Left colon (tissue), 2 donors: ENCODE measurements around the gene SPOCK2. TPM values are rescaled to one million over a fixed set of nuclear protein-coding genes. Genes with fewer than 3 reads are reported as not detected.

Experiments used
- ATAC-seq: fragments of 200-7000 bp; cut with Tn5 transposase; one replicate; pipeline ENCODE4 v1.9.1; 2020; ENCODE audit warnings: mild to moderate bottlenecking, moderate library complexity
- DNase-seq, 2 donors: peaks; one replicate each; pipeline ENCODE4 v3.0.0-alpha.2; 2020
- intact Hi-C, 2 donors: fragments of 100-400 bp; cut with DNase I in 1 of 2; cut with micrococcal nuclease in 1 of 2; formaldehyde crosslinking; loops; one replicate each; pipeline versions ENCODE4 v1.11.2 to v1.14.0; 2022; cut with DNase I, micrococcal nuclease
- total RNA-seq, 2 donors: library from RNA; stranded (reverse); fragmentation: NEBNext Ultra II Directional; extraction: Animal tissue kit (Norgen Biotek cat#: 25700); gene quantifications; one replicate each; pipeline ENCODE4 v1.2.1, GENCODE V29; 2021
- donor health status: DM: no; HTN: no; CAD: no.
- donor health status: DM: yes; HTN: yes; CAD: no.

SPOCK2 gene
- total RNA-seq, 2 donors from 2014 or later, result 2.3 to 4.5 TPM

DNA sequence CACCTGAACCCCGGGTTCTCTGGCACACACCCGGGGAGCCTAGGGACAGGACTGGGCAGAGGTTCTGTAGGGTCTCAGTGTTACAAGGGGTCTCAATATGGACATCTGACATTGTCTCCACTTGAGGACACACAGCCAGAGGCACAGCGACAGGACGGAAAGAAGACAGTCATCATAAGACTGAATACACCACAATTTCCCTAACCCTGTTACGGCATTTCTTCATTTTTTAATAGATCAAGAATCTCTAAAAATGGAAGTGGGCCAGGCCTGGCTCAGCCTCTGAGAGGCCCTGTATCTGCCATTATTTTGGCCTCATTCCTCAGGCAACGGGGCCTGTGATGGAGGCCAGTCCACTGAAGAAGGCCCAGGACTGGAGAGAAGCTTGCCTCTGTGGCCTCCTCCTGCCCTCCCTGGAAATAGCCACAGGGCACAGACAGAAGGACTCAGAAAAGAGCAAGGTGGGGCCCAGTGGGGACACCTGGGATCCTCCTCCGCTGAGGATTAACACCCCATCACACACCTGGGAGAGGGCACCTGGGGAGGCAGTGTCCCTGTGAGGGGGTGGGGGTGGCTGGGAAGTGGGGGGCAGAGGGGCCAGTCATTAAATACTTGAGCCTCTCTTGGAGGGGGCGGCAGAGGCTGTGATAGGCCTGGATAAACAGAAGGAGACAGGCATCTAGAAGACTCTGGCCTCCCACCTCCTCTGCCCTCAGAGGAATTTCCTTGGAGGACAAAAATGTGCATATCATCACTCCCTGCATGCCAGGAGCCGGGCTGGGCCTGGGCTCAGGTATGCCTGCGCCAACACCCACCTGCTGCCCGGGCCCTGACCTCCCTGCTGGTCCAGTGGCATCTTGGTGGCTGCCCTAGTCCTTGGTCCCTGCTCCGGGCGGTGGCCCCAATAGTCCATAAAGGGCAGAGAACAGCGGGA is 8.0 kb downstream of the SPOCK2 start:
- intact Hi-C loops, result no loop called here
- DNase-seq (no peak), ATAC-seq (no peak)

DNA sequence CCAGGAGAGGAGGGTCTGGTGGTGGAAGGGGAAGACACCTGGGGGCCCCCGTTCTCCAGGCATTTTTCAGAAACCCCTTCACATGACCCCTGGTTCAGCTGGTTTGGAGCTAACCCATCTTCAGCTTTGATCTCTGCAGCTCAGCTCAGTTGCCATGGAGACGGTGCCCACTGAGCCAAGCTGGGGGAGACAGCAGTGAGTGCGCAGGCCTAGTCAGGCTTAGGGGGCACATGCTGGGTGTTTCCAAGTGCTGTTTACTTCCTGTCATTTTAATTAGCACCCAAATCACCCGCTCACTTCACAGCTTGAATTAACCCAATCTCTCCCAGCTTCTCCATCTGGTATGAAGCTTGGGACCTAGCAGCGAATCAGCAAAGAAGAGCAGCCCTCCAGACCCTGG is 9.0 kb downstream of the SPOCK2 start:
- intact Hi-C loops, result no loop called here
- peak in 1 of 2 donors; percentile 22 for DNase-seq
- ATAC-seq, result no peak

DNA sequence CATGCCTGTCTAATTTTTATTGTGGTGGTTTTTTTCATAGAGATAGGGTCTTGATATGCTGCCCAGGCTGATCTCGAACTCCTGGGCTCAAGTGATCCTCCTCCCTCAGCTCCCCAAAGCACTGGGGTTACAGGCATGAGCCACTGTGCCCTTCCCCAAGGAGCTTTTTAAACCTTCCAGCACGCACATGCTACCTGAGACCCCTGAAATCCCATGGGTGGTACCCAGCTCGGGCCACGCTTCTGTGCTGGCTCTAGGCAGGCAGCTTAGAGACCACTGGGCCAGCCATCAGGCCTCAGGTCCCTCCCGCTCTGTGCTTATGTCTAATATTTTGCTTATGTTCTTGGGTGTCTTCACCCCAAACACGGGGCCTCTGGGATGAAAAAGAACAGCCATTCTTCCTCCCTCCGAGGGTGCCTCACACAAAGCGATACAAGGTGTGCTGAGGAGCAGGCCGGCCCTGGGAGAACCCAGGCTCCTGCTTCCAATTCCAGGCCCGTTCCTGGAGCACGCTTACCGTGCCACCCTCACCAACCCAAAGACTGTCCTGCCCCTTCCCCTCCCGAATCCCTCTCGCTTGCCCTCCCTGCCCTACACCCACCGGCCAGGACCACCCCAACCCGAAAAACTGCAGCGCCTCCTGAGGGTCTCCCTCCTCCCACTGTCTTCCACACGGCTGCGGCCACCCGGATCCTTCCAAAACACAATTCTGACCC is 10.9 kb downstream of the SPOCK2 start:
- intact Hi-C loops, result no loop called here
- no peak for DNase-seq
- ATAC-seq, result no peak

DNA sequence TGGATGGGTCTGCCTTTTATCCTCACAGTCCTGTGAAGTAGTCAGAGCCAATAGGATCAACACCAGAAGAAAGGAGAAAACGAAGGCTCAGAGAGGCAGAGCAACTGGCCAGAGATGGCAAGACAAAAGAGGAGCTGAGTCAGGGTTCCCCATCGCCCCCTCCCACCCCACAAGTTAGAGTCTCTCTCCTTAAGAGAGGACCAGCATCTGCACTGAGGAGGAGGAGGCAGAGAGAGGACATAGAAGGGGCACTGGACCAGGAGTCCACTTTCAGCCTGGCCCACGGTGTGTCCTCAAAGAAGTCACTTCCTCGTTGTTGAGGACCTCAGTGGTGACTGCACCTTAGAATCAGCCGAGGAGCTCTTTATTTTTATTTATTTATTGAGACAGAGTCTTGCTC is 11.6 kb downstream of the SPOCK2 start:
- ATAC-seq (no peak), DNase-seq (no peak)
- intact Hi-C loops, result no loop called here

DNA sequence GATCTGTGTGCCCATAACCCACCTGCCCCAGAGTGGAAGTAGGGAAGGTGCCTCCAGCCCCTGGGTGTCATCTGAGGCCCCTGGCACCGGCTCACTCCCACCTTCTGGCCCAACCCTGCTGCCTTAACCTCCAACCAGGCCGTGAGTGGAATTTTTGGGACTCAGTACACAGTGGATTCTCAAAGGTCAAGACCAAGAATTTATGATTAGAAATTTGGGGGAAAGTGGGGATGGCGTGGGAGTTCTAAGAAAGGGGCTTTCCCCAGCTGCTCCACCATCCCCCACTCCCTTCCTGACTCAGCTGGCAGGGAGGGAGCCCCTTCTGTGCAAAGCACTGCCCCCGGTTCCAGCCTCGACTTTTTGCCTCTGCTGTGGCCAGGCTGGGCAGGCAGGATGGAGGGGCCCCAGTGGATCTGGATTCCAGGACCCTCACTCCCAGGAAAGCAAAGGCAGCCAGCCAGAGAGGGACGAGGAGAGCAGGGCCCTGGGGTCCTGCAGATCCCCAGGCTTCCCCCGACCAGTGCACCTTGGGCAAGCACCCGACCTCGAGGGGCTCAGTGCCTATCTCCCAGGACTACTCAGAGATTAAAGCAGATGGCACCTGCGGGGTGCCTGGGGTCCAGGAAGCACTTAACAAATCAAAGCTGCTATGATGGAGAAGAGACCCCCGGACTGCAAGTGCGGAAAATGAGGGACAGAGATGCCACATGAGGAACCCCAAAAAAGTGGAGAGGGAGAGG is 12.8 kb downstream of the SPOCK2 start:
- intact Hi-C loops, result no loop called here
- no peak for ATAC-seq
- no peak for DNase-seq

DNA sequence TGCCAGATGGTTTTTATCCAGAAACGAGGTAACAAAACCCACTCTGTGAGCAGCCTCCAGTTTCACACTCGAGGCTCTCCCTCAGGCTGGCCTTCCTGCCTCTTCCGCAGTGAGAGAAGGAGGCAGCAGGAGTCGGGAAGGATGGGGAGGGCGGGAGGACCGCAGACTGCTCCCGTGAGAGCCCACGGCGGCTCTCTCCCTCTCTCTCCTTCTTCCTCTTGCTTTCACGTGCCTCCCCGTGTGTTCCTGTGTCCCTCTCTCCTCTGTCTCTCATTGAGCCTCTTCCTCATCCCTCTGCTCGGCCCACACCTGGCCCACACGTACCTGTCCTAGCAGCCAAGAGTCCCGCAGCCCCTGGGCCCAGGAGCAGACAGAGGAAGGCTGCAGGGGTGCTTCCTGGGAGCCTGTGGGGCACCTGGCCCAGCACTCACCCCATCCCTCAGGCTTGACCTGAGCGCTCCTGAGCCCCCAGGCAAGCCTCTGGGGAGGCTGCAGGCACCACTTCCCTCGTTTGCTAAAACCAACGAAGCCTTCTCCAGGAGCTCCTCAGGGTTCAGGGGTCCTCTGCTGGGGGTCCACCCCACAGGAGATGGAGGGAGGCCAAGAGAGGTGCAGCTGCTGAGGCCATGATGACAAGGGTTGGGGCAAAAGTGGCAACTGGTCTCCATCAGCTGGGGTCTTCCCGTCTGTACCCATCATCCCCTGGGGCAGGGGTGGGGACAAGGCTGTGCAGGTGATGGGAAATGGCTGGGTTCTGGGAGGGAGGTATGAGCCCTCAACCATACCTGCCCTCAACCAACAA is 13.6 kb downstream of the SPOCK2 start:
- intact Hi-C loops, result no loop called here
- no peak for ATAC-seq
- DNase-seq, result no peak

DNA sequence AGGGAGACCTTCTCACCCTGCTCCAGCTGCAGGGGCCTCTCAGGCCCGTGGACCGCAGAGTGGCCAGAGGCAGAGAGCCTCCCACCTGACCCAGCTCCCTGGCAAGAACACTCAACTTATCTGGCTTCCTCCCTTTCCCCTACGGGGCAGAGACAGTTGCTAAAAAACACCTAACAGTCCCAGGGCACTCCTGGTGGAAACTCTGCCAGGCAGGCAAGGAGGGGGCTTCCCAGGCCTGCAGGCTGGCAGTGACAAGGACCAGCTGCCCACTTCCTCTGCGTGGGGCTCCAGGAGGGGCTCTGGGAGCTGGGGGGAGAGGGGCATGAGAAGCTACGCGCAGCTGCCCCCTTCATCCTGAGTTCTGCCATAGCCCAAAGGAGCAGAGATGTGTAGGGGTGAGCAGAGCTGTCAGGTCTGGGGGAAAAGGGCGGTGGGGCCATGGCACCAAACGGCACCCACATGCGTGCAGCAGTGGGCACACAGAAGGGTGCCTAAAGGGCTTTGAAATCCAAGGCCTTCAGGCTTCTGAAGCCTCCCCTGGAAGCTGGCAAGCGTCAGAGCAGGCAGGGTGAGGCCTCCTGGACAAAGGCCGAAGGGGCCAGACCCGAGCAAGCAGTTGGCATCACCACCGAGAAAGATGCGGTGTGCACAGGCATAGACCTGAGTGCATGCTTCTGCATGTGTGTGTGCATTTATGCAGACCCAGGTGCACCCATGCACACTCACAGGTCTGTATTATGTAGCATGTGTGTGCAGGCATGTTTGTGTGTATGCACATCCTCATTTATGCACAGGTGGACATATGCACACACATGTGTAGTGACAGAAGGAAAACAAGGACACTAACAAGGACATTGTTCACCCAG is 14.4 kb downstream of the SPOCK2 start:
- ATAC-seq (no peak), DNase-seq (no peak)
- intact Hi-C loops, result no loop called here

DNA sequence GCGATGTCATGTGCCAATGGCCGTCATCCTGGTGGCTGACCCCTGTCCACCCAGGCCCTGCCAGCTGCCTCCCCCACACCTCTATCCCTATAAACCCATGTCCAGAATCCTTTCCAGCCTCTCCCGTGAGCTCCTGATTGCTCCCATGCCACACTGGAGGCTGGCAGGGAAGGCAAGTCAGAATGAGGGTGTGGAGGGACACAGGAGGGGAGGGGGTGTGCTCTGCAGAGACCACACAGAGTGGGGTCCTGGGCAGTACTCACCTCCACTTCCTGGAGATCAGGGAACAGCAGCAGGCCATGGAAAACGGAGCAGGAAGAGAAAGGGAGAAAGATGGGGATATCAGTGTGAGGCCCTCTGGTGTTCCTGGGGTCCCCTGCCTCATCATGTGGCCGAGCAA is 15.7 kb downstream of the SPOCK2 start:
- no peak for DNase-seq
- intact Hi-C loops, result no loop called here
- no peak for ATAC-seq

DNA sequence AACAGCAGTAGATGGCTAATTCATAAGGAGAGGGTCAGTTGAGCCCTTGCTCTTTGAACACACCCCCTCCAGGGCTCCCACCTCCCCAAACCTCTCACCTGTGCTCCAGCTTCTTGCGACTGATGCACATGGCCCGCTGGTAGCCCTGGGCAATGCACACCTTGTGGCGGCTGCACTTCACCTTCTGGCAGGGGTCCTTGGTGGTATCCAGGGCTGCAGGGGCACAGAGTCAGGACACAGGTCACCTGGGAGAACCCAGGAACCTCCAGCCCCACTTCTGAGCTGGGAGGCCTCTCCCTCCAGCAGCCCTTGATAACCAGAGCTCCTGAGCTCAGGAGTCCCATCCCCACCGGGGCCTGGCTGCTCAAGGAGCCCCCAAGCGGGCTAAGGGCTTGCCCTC is 16.3 kb downstream of the SPOCK2 start:
- no peak for ATAC-seq
- intact Hi-C loops, result no loop called here
- DNase-seq, result no peak

DNA sequence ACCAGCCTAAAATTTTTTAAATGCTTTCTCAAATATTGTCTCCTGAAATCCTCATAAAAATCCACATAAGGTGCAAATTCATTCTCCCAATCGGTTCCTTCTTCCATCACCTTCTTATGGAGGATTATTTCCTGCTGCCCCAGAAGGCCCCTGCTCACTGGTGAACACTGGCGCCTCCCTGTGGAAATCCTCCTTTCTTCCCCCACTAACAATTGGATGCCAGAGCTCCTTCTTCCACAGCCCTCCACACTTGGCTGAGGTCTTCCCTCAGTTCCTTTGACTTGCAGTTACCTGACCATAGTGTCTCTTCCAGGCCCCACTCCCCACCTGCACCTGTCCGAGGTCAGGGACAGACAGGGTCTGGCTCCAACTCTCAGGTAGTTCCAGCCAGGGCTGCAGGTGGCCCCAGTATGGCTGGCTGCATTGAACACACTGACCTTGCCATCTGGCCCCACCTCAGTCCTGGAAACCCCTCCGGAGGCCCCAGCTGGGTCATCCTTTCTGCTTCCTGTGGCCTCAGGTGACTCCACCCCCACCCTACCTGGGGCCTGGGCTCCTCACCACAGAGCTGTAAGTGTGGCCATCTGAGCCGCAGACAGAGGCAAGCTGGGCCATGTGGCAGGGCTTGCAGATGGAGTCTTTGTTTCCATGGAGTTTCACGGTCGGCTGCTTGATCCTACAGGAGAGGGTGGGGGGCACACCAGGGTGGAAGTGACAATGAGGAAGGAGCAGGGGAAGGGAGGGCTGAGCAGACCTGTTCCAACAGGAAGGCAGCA is 18.4 kb downstream of the SPOCK2 start:
- no peak for ATAC-seq
- no peak for DNase-seq
- intact Hi-C loops, result no loop called here

DNA sequence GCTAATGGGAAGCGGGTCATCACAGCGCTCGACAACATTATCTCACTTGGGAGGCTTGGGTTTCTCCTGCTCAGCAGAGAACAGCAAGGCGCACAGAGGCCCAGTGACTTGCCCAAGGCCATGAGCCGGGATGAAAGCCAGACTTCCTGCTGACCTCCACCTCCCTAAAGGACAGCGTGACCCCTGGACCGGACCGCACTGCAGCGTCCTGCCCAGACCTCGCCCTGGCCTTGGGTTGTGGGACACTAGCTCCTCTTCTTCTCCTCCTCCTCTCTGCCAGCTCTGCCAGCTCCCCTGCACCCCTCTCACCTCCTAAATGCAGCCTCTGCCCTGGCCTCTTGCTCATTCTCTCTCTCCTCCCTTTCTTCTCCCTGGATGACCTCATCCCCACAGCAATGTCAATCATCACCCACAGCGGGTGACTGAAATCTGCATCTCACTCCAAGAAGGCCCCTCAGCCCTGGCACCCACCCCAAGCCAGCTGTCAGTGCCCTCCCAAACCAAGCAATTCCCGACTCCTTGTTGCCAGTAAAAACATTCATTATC is 19.4 kb downstream of the SPOCK2 start:
- intact Hi-C loops, result no loop called here
- no peak for ATAC-seq
- no peak for DNase-seq

DNA sequence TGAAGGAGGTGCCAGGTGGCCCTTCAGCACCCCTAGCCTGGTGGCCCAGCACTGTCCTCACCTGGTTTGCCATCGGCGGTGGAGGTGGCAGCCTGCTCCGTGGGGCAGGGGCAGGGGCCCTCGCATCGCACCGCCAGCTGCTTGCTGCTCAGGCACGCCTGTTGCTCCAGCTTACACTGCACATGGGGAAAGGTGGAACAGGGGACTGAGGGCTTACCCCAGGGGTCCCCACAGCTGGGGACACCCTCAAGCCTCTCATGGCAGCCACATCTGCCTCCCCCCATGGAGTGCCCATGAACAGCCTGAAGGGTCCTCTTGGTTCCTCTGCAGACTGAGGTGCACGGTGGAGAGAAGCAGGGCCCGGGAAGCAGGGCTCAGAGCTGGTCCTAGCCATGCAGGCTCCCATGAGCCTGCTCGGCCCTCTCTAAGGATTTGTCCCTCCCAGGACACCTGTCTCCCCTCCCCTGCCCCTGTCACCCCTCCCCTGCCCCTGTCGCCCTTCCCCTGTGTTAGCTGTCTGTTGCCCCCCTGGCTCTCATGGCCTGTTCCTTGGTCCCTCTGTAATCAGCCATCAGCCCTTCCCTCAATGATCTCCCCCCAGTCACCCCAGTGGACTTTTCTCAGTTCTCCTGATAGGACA is 20.1 kb downstream of the SPOCK2 start:
- intact Hi-C loops, result no loop called here
- DNase-seq (no peak), ATAC-seq (no peak)

DNA sequence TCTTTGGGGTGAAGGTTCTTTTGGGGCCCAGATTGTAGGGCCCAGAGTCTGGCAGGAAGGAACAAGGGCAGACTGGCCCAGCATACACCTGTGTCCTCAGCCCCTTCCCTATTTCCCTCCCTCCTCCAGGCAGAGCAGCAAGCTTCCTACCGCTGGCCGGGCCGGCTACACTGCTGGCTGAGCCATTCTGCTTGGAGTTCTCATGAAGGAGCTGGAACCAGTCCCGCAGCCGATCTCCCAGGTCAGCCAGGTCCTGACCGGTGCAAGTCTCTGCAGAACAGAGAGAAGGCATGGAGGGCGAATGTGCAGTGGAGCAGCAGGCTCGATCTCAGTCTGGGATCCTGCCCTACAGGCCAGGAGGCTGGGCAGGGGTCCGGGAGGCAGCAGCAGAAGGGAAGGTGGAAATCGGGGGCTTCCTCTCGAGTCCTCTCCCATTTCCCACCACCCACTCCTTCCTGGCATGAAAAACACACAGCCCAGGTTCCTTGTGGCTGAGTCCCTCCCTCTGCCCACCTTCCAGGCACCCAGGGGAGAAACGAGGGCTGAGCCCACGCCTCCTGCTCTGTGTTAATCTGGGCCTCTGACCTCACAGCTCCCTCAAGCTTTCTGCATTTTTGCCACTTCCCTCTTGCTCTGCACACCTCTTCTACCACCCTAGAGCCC is 20.8 kb downstream of the SPOCK2 start:
- DNase-seq, result no peak
- intact Hi-C loops, result no loop called here
- ATAC-seq, result no peak

DNA sequence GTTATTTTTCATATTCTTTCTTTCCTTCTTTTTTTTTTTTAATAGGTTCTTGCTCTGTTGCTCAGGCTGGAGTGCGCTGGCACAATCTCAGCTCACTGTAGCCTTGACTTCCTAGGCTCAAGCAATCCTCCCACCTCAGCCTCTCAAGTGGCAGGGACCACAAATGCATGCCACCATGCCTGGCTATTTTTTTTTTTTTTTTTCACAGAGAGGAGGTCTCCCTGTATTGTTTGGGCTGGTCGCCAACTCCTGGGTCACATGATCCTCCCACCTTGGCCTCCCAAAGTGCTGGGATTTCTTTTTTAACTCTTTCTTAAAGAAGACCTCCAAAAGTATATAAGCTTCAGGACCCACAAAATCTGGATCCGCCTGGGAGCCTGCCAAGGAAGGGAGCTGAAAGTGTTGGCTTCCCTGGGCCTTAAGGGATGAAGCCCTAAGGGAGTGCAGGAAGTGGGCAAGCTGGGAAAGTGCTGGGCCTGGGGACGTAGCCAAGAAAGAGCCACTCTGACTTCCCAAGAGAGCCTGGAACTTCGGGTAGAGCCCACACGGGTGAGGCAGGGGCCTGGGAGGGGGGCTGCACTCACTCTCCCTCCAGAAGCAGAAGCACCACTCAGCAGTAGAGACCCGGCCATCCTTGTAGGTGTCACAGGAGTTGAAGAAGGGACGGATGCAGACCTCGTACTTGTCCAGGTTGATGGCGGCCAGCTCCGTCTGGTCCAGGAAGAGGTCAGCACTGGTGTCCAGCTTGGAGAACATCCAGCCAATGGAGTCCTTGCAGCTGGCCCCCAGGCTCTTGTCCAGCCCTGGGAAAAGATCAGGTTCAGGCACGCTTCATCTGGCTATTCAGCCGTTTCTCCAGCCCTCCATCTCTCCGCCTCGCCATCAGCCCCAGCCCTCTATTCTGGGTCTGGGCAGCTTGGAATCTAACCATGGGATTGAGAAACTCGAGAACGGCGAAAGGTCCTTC is 21.8 kb downstream of the SPOCK2 start:
- ATAC-seq (no peak), DNase-seq (no peak)
- intact Hi-C loops, result no loop called here

DNA sequence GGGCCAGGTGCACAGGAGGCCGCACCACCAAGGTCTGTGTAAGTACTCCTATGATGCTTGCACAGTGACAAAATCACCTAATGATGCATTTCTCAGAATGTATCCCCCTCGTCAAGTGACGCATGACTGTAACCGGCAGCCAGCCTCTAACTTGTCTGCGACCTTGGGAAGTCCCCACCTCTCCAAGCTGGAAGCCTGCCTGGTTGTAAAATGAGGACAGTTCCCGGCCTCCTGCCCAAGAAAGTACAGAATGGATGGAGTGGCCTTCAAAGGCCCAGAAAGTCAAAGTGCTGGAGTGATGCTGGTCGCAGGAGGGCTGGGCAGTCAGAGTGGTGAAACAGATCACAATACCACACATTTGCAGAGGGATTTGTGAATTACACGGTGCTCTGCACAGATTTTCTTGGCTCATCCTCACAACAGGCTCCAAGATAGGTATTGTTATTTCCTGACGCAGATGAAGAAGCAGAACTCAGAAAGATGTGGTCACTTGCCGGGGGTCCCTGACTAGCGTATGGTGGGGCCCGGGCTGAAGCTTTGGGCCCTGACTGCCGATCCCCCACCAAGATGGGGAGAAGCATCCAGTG is 22.8 kb downstream of the SPOCK2 start:
- DNase-seq (no peak), ATAC-seq (peak; percentile 31)
- intact Hi-C loops, result no loop called here
